DND-41 (cell line): Measurements from ENCODE around the gene ARFGEF3.

Experiments
- ATAC-seq: fragments of 200-7000 bp; cut with Tn5 transposase; 3 replicates; pipeline ENCODE4 v1.9.1; 2021; ENCODE audit warnings: low read depth; ENCODE audit not compliant: insufficient read depth
- DNase-seq: peaks from one replicate; pipeline ENCODE4 v3.0.0-alpha.2; 2020
- H2AFZ ChIP-seq: 2 replicates; pipeline ENCODE4 v1.6.0; 2012; ENCODE audit warnings: low read depth, low read length
- H3K27ac ChIP-seq: 2 replicates; pipeline ENCODE4 v1.5.1; 2012; ENCODE audit warnings: low read length, inconsistent platforms
- H3K27me3 ChIP-seq: fragments of 200-600 bp; sonication (generic); 2 replicates; pipeline ENCODE4 v1.6.0; 2012; ENCODE audit warnings: low read length, mild to moderate bottlenecking, inconsistent platforms; ENCODE audit not compliant: insufficient read depth, poor library complexity
- H3K36me3 ChIP-seq: 2 replicates; pipeline ENCODE4 v1.5.1; 2012; ENCODE audit warnings: low read length, inconsistent platforms; ENCODE audit not compliant: insufficient read depth
- H3K4me1 ChIP-seq: 2 replicates; pipeline ENCODE4 v1.5.1; 2012; ENCODE audit warnings: mild to moderate bottlenecking, low read length; ENCODE audit not compliant: insufficient read depth
- H3K4me2 ChIP-seq: 2 replicates; pipeline ENCODE4 v1.6.0; 2012; ENCODE audit warnings: mild to moderate bottlenecking, moderate library complexity, low read length, inconsistent platforms; ENCODE audit not compliant: insufficient read depth
- H3K4me3 ChIP-seq, 2 experiments: fragments of 200-600 bp in 1 of 2; shearing (Covaris generic) in 1 of 2; 2 replicates each; pipeline ENCODE4 v1.5.1; 2012 to 2016; ENCODE audit warnings: inconsistent platforms in 2 of 2, low read length in 2 of 2, mild to moderate bottlenecking in 2 of 2, low read depth in 1 of 2, moderate library complexity in 1 of 2
- H3K79me2 ChIP-seq: 2 replicates; pipeline ENCODE4 v1.6.0; 2012; ENCODE audit warnings: low read length, inconsistent platforms; ENCODE audit not compliant: insufficient read depth
- H3K9ac ChIP-seq: 2 replicates; pipeline ENCODE4 v1.6.0; 2012; ENCODE audit warnings: low read depth, mild to moderate bottlenecking, inconsistent platforms, low read length, moderate library complexity
- H3K9me3 ChIP-seq: 2 replicates; pipeline ENCODE4 v1.5.1; 2012; ENCODE audit warnings: low read length, moderate library complexity, mild to moderate bottlenecking, inconsistent platforms; ENCODE audit not compliant: insufficient read depth, severe bottlenecking
- H4K20me1 ChIP-seq: 2 replicates; pipeline ENCODE4 v1.6.0; 2012; ENCODE audit warnings: low read length; ENCODE audit not compliant: insufficient read depth
- EZH2 ChIP-seq: IDR thresholded peaks from 3 replicates; pipeline ENCODE4 v1.6.1; 2012; ENCODE audit warnings: borderline replicate concordance, low read depth, mild to moderate bottlenecking, moderate library complexity, low read length, inconsistent platforms; ENCODE audit not compliant: severe bottlenecking
- TF ChIP-seq, protein P1 (sequence below): IDR thresholded peaks from 2 replicates; pipeline ENCODE4 v1.5.1; 2012; ENCODE audit warnings: borderline replicate concordance, low read length, moderate library complexity, mild to moderate bottlenecking; ENCODE audit not compliant: poor library complexity, severe bottlenecking; ENCODE audit errors: extremely low read depth

ARFGEF3 gene

DNA sequence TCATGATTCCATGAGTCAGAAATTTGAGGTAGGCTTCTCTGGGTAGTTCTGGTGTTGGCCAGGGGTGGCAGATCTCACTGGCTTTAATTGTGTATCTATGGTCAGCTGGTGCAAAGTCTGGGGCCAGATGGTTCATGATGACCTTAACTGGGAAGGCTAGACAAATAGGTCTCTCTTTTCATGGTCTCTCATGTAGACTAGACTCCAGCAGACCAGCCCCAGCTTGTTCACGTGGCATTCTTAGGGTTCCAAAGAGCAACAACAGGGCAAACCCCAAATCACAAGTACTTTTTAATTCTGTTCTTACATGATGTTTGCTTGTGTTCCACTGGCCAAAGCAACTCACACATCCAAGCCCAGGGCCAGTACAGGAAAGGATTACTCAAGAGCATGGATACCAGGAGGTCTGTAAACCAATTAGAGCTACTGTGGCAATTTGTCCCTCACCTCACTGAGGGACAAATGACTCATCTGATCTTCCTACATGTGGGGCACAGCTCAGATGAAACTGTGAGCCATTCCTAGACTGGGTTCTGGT lies 136.1 kb downstream of the ARFGEF3 start:
- no peaks in the 10 kb centered on the region for H3K9me3 ChIP-seq
- H2AFZ ChIP-seq = no peak overlapping the region
- H3K27ac ChIP-seq = no peak overlapping the region
- no peaks in the 10 kb centered on the region for H3K27me3 ChIP-seq
- no peaks in the 10 kb centered on the region for H3K79me2 ChIP-seq
- H4K20me1 ChIP-seq = no peaks in the 10 kb centered on the region
- H3K9ac ChIP-seq = no peak overlapping the region
- H3K4me2 ChIP-seq = no peak overlapping the region
- H3K36me3 ChIP-seq = no peaks in the 10 kb centered on the region
- no peak overlapping the region for H3K4me3 ChIP-seq
- no peaks in the 10 kb centered on the region for H3K4me1 ChIP-seq
- DNase-seq (no peak), ATAC-seq (no peak)
- TF ChIP-seq EZH2 = no peak
- TF ChIP-seq, protein P1, sequence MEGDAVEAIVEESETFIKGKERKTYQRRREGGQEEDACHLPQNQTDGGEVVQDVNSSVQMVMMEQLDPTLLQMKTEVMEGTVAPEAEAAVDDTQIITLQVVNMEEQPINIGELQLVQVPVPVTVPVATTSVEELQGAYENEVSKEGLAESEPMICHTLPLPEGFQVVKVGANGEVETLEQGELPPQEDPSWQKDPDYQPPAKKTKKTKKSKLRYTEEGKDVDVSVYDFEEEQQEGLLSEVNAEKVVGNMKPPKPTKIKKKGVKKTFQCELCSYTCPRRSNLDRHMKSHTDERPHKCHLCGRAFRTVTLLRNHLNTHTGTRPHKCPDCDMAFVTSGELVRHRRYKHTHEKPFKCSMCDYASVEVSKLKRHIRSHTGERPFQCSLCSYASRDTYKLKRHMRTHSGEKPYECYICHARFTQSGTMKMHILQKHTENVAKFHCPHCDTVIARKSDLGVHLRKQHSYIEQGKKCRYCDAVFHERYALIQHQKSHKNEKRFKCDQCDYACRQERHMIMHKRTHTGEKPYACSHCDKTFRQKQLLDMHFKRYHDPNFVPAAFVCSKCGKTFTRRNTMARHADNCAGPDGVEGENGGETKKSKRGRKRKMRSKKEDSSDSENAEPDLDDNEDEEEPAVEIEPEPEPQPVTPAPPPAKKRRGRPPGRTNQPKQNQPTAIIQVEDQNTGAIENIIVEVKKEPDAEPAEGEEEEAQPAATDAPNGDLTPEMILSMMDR = no peak

DNA sequence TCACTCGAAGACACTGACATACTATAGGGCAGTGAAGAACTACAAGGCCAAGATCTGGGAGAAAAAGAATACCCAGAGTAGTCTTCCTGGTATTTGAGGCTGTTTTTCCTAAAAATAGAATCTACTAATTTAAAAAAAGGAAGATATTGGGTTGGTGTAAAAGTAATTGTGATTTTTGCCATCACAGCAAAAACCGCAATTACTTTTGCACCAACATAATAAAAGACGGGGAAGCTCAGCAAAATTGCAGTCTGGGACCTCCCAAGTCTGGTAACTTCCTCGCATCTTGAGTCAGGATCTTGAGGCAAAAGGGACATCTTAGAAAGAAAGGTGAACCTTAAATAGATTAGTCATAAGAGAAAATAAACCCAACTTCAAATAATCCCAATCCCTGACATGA lies 138.7 kb downstream of the ARFGEF3 start:
- ATAC-seq (no peak), DNase-seq (no peak)
- Histone ChIP-seq H3K4me2 (no peak overlapping the region), H3K79me2 (no peaks in the 10 kb centered on the region), H2AFZ (no peak overlapping the region), H3K4me3 (no peak overlapping the region), H3K9ac (no peak overlapping the region), H3K9me3 (no peaks in the 10 kb centered on the region), H4K20me1 (no peaks in the 10 kb centered on the region), H3K36me3 (no peaks in the 10 kb centered on the region), H3K27ac (no peak overlapping the region), H3K4me1 (no peaks in the 10 kb centered on the region), H3K27me3 (peaks cover 2% of the 10 kb centered on the region)
- TF ChIP-seq, protein P1 = no peak
- no peak for TF ChIP-seq EZH2

DNA sequence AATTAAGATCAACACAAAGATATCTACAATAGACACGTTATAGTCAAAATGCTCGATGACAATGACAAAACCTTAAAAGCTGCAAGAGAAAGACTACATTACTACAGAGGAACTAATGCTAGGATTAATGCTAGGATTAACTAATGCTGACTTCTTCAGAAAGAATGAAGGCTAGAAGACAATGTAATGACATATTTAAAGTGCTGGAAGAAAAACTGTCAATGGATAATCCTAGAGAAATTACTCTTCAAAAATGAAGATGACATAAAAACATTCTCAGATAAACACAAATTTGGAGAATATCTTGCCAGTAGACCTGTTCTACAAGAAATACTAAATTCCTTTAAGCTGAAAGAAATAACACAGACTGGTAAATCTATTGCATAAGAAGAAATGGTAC lies 140.8 kb downstream of the ARFGEF3 start:
- Histone ChIP-seq H3K36me3 (no peaks in the 10 kb centered on the region), H4K20me1 (no peaks in the 10 kb centered on the region), H3K27ac (no peak overlapping the region), H3K79me2 (no peaks in the 10 kb centered on the region), H3K9me3 (no peaks in the 10 kb centered on the region), H3K4me3 (no peak overlapping the region), H3K4me1 (no peaks in the 10 kb centered on the region), H2AFZ (no peak overlapping the region), H3K4me2 (no peak overlapping the region), H3K27me3 (peaks cover 2% of the 10 kb centered on the region), H3K9ac (no peak overlapping the region)
- no peak for ATAC-seq
- no peak for DNase-seq
- TF ChIP-seq, protein P1 = no peak
- no peak for TF ChIP-seq EZH2

DNA sequence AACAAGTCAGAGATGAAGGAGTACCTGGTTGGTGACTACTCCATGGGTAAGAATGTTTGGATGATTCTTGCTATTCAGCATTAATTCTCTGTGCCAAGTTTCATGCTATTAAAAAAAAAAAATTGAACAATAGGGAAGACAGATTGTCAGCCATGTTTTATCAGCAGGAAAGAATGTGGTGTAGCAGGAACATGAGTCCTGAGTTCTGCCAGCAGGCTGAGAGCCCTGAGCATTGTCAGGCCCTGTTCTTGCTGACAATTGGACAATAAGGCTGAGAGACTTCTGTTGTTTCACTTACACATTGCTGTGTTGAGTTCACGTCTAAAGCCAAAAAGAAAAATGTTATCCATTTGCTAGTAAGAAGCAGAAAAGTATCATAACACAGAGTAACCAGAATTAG lies 145.6 kb downstream of the ARFGEF3 start:
- H2AFZ ChIP-seq = no peak overlapping the region

More for the DNA sequence above, 145.6 kb downstream of the ARFGEF3 start:
- no peaks in the 10 kb centered on the region for H3K4me1 ChIP-seq
- no peak overlapping the region for H3K4me3 ChIP-seq
- H3K9me3 ChIP-seq = no peaks in the 10 kb centered on the region
- H4K20me1 ChIP-seq = no peaks in the 10 kb centered on the region
- H3K79me2 ChIP-seq = no peaks in the 10 kb centered on the region
- H3K27me3 ChIP-seq = peaks cover 17% of the 10 kb centered on the region
- H3K9ac ChIP-seq = no peak overlapping the region
- DNase-seq = no peak
- no peak overlapping the region for H3K27ac ChIP-seq
- H3K36me3 ChIP-seq = no peaks in the 10 kb centered on the region
- no peak overlapping the region for H3K4me2 ChIP-seq
- TF ChIP-seq, protein P1 = no peak
- no peak for TF ChIP-seq EZH2
- ATAC-seq = no peak
